Osteoblast (primary cell): ENCODE measurements around the gene TOR3A. TPM values are rescaled to one million over a fixed set of nuclear protein-coding genes. Genes with fewer than 3 reads are reported as not detected.

ENCODE experiments used
- DNase-seq: peaks from one replicate; pipeline ENCODE4 v3.0.0; 2011; ENCODE audit warnings: low spot score, mixed read lengths; ENCODE audit not compliant: insufficient read length; ENCODE audit errors: missing footprints
- H2AFZ ChIP-seq: 2 replicates; pipeline ENCODE4 v1.6.0; 2011; ENCODE audit warnings: mild to moderate bottlenecking, low read length
- H3K27ac ChIP-seq: 2 replicates; pipeline ENCODE4 v1.5.1; 2011; ENCODE audit warnings: mild to moderate bottlenecking, low read depth, low read length, moderate library complexity
- H3K27me3 ChIP-seq: 2 replicates; pipeline ENCODE4 v1.6.0; 2012; ENCODE audit warnings: mild to moderate bottlenecking, control low read depth, inconsistent platforms, low read length, moderate library complexity; ENCODE audit not compliant: insufficient read depth
- H3K36me3 ChIP-seq: 2 replicates; pipeline ENCODE4 v1.5.1; 2011; ENCODE audit warnings: mild to moderate bottlenecking, low read length, control low read depth, moderate library complexity; ENCODE audit not compliant: insufficient read depth
- H3K4me1 ChIP-seq: 2 replicates; pipeline ENCODE4 v1.5.1; 2011; ENCODE audit warnings: mild to moderate bottlenecking, low read length, control low read depth, moderate library complexity; ENCODE audit not compliant: insufficient read depth
- H3K4me2 ChIP-seq: 2 replicates; pipeline ENCODE4 v1.6.0; 2011; ENCODE audit warnings: mild to moderate bottlenecking, low read length; ENCODE audit not compliant: insufficient read depth
- H3K4me3 ChIP-seq: fragments of 200-600 bp; sonication (generic); 3 replicates; pipeline ENCODE4 v1.5.1; 2012; ENCODE audit warnings: mild to moderate bottlenecking, low read length, inconsistent platforms; ENCODE audit not compliant: insufficient read depth
- H3K79me2 ChIP-seq: 2 replicates; pipeline ENCODE4 v1.6.0; 2012; ENCODE audit warnings: mild to moderate bottlenecking, low read length, control low read depth, inconsistent platforms; ENCODE audit not compliant: insufficient read depth
- H3K9me3 ChIP-seq: 2 replicates; pipeline ENCODE4 v1.5.1; 2011; ENCODE audit warnings: low read depth, low read length, control low read depth
- H4K20me1 ChIP-seq: 2 replicates; pipeline ENCODE4 v1.6.0; 2012; ENCODE audit warnings: mild to moderate bottlenecking, low read length, control low read depth; ENCODE audit not compliant: insufficient read depth
- total RNA-seq: library from RNA; depleted of rRNA; stranded (reverse); fragments of >200 nt; gene quantifications from 2 replicates; pipeline ENCODE4 v1.2.3, GENCODE V29; 2012
- TF ChIP-seq, protein P1 (sequence below): IDR thresholded peaks from 2 replicates; pipeline ENCODE4 v1.5.1; 2011; ENCODE audit warnings: mild to moderate bottlenecking, low read depth, low read length, moderate library complexity; ENCODE audit errors: extremely low read depth

The TOR3A gene
- total RNA-seq, 1 donor: 44.2 TPM

DNA sequence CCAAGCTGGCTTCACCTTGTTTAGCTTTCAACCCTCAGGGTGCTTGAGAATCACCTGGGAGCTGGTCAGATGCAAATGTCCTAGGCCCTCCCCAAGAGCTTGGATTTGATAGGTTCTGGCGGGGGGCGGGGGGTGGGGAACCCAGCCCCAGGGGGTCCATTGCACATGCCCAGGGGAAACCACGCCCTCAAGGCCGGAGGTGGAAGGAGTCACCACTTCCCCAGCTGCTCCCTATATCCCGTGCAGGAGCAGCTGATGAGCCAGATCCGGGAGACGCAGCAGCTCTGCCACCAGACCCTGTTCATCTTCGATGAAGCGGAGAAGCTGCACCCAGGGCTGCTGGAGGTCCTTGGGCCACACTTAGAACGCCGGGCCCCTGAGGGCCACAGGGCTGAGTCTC is 5.8 kb downstream of the TOR3A start:
- no peaks in the 10 kb centered on the region for H3K9me3 ChIP-seq
- H3K4me3 ChIP-seq: no peak overlapping the region
- DNase-seq: no peak
- no peak overlapping the region for H3K4me2 ChIP-seq
- H3K4me1 ChIP-seq: peaks cover 25% of the 10 kb centered on the region
- no peak overlapping the region for H2AFZ ChIP-seq
- peaks cover 34% of the 10 kb centered on the region for H3K36me3 ChIP-seq
- peaks cover 30% of the 10 kb centered on the region for H3K79me2 ChIP-seq
- H3K27me3 ChIP-seq: no peaks in the 10 kb centered on the region
- TF ChIP-seq, protein P1, sequence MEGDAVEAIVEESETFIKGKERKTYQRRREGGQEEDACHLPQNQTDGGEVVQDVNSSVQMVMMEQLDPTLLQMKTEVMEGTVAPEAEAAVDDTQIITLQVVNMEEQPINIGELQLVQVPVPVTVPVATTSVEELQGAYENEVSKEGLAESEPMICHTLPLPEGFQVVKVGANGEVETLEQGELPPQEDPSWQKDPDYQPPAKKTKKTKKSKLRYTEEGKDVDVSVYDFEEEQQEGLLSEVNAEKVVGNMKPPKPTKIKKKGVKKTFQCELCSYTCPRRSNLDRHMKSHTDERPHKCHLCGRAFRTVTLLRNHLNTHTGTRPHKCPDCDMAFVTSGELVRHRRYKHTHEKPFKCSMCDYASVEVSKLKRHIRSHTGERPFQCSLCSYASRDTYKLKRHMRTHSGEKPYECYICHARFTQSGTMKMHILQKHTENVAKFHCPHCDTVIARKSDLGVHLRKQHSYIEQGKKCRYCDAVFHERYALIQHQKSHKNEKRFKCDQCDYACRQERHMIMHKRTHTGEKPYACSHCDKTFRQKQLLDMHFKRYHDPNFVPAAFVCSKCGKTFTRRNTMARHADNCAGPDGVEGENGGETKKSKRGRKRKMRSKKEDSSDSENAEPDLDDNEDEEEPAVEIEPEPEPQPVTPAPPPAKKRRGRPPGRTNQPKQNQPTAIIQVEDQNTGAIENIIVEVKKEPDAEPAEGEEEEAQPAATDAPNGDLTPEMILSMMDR: no peak
- H4K20me1 ChIP-seq: peaks cover 9% of the 10 kb centered on the region
- H3K27ac ChIP-seq: no peak overlapping the region

DNA sequence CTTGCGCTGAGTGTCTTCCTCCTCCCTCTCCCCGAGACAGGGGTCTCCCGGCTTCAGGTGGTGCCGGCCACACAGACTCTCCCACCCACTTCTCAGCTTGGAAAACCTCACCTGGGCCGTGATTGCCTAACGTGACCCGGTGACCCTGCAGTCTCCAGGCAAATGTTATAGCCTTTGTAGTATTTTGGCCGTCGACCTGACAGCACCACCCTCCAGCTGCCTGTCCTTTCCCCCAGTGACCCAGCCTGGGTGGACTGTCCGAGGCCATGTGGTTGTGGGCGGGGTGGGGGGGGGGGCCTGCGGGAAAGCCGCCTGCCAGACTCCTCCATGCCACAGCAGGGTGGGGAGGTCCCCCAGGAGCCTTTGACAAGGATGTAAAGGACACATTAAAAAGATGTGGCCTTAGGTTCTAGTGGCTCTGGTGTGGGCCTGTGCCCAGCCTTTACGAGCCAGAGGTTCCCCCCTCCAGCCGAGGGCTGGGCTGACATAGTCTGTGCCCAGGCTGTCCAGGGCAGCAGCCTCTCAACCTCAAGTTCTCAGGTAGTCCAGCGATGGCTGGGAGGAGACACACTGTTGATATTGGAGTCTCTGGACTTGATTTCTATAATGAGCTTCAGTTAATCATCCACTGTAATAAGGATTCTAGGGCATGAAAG is 8.1 kb downstream of the TOR3A start:
- Histone ChIP-seq H3K9me3 (no peaks in the 10 kb centered on the region), H3K36me3 (peaks cover 57% of the 10 kb centered on the region)

DNA sequence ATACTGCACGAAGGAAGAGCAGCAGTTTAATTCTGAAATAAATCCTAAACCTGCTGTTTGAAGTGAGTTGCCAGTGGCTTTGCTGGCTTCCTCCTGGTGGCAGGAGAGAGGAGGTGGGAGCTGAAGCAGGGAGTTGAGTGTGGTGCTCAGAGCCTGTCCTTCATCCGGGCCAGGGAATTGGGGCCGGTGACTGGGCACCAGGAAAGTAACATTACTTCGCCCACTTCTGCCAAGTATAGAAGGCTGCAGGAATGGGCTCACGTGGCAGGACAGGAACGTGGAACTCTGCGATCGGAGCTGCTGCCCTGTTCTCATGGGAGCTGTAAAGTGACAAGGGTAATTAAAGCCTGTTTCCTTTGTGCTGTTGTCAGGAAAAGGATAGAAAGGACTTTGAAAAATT is 8.7 kb downstream of the TOR3A start:
- H3K27ac ChIP-seq: peak overlapping the region; percentile 65
- peak; percentile 85 for DNase-seq

More for the DNA sequence above, 8.1 kb downstream of the TOR3A start:
- no peak for DNase-seq
- Histone ChIP-seq H2AFZ (no peak overlapping the region), H3K4me1 (peaks cover 22% of the 10 kb centered on the region), H3K79me2 (peaks cover 18% of the 10 kb centered on the region), H4K20me1 (peaks cover 11% of the 10 kb centered on the region), H3K4me3 (no peak overlapping the region), H3K4me2 (no peak overlapping the region), H3K27ac (peak overlapping the region; percentile 65), H3K27me3 (no peaks in the 10 kb centered on the region)
- TF ChIP-seq, protein P1: no peak

DNA sequence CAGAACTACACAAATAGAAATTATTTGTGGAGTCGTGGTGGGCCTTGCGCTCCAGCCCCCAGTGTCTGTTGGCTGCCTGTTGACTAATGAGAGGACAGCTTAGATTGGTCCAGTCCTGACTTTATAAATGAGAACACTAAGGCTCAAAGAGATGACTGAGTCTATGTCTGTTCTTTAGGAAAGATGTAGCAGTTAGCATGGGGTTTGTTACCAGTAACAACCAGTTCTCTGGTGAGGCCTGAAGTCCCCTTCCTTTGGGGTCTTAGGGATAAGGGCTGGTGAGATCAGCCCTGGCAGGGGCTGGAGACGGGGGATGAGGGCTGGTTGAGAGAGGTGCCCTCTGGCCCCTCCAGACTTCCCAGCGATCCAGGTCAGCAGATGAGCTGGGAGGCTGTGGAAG is 9.1 kb downstream of the TOR3A start:
- Histone ChIP-seq H3K4me1 (peaks cover 22% of the 10 kb centered on the region), H4K20me1 (peaks cover 13% of the 10 kb centered on the region), H3K27me3 (no peaks in the 10 kb centered on the region), H3K4me3 (no peak overlapping the region), H3K4me2 (no peak overlapping the region), H2AFZ (no peak overlapping the region), H3K79me2 (peaks cover 11% of the 10 kb centered on the region), H3K36me3 (peaks cover 61% of the 10 kb centered on the region), H3K9me3 (no peaks in the 10 kb centered on the region), H3K27ac (peak overlapping the region; percentile 65)
- TF ChIP-seq, protein P1: no peak
- DNase-seq: no peak

More for the DNA sequence above, 8.7 kb downstream of the TOR3A start:
- Histone ChIP-seq H3K79me2 (peaks cover 15% of the 10 kb centered on the region), H2AFZ (no peak overlapping the region), H4K20me1 (peaks cover 13% of the 10 kb centered on the region), H3K4me1 (peaks cover 22% of the 10 kb centered on the region), H3K4me3 (no peak overlapping the region), H3K9me3 (no peaks in the 10 kb centered on the region), H3K4me2 (no peak overlapping the region), H3K36me3 (peaks cover 60% of the 10 kb centered on the region), H3K27me3 (no peaks in the 10 kb centered on the region)
- TF ChIP-seq, protein P1: peak; percentile 39
